Measurements from ENCODE around the gene SOX9. TPM values are rescaled to one million over a fixed set of nuclear protein-coding genes. Genes with fewer than 3 reads are reported as not detected.

Gene SOX9
- 10 to 100 TPM; 17.2 to 46.0 (median 39.8) TPM for total RNA-seq
- long read RNA-seq, donor 1, partial matches to known transcripts = 3 of 6 reads
- long read RNA-seq, donor 1, other reads (novel, unspliced or antisense) = 0 of 6 reads
- long read RNA-seq, donor 2, partial matches to known transcripts = 1 of 3 reads
- long read RNA-seq, donor 2, other reads (novel, unspliced or antisense) = 1 of 3 reads

DNA sequence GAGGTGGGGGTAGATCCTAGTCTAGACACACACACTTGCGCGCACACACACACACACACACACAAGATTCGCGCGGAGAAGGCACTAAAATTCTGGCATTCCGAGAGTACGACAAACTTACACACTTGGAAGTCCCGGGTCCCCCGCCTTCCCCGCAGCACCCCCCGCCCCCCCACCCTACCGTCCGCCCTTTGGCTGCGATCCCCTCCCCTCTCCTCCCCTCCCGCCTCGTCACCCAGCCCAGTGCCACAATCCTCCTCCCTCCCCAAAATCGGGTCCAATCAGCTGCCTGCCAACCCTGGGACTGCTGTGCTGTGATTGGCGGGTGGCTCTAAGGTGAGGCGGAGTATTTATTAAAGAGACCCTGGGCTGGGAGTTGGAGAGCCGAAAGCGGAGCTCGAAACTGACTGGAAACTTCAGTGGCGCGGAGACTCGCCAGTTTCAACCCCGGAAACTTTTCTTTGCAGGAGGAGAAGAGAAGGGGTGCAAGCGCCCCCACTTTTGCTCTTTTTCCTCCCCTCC is at the start of gene SOX9:
Gene SOX9 (plus strand): TSS at position 379 of the 522 bp plus-strand sequence. CDS start 372 bp downstream, outside the sequence.
- H3K36me3 ChIP-seq (ENCODE audit: low read depth) = no peaks in the 10 kb centered on the region
- peak within 1 kb of the TSS; percentile 74 for H3K4me3 ChIP-seq
- ATAC-seq = peak; percentile 81
- intact Hi-C loops (cut with DNase I, micrococcal nuclease) = loop anchor here in 1 of 2 donors (5.0 kb wide), 1 partner anchor 417 kb away; no protein-coding TSS in a partner anchor
- peak; percentile 89 to 90 (median 89) for DNase-seq
- H3K9me3 ChIP-seq = no peaks in the 10 kb centered on the region
- TF ChIP-seq, protein P1, sequence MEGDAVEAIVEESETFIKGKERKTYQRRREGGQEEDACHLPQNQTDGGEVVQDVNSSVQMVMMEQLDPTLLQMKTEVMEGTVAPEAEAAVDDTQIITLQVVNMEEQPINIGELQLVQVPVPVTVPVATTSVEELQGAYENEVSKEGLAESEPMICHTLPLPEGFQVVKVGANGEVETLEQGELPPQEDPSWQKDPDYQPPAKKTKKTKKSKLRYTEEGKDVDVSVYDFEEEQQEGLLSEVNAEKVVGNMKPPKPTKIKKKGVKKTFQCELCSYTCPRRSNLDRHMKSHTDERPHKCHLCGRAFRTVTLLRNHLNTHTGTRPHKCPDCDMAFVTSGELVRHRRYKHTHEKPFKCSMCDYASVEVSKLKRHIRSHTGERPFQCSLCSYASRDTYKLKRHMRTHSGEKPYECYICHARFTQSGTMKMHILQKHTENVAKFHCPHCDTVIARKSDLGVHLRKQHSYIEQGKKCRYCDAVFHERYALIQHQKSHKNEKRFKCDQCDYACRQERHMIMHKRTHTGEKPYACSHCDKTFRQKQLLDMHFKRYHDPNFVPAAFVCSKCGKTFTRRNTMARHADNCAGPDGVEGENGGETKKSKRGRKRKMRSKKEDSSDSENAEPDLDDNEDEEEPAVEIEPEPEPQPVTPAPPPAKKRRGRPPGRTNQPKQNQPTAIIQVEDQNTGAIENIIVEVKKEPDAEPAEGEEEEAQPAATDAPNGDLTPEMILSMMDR (IDR thresholded peaks at IDR 0.05) = no peak
- H3K4me1 ChIP-seq (ENCODE audit: low read depth) = peaks cover 14% of the 10 kb centered on the region

DNA sequence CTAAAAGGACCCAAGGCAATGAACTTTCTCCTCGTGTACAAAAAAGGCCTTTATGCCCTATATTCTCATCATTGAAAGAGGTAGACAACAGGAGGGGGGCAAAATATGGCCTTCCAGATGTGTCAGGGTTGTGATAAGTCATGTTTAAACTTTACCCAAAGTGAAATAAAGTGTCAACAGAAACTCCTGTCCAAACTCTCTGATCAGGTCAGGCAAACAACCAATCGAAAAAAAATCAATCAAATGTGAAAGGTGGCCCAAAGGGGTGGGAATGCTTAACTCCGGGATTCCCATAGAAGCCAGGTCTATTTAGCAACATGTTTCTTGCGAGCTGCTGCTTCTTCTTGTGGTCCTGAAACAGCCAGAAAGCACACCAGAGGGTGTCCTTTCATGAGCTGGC is 49.5 kb upstream of the SOX9 start:
- ATAC-seq (no peak), DNase-seq (no peak)
- TF ChIP-seq, protein P1 (IDR thresholded peaks at IDR 0.05) = no peak
- Histone ChIP-seq H3K9me3 (no peaks in the 10 kb centered on the region), H3K36me3 (ENCODE audit: low read depth) (no peaks in the 10 kb centered on the region), H3K4me3 (no peak overlapping the region), H3K4me1 (ENCODE audit: low read depth) (no peaks in the 10 kb centered on the region)
- intact Hi-C loops (cut with DNase I, micrococcal nuclease) = no loop called here

DNA sequence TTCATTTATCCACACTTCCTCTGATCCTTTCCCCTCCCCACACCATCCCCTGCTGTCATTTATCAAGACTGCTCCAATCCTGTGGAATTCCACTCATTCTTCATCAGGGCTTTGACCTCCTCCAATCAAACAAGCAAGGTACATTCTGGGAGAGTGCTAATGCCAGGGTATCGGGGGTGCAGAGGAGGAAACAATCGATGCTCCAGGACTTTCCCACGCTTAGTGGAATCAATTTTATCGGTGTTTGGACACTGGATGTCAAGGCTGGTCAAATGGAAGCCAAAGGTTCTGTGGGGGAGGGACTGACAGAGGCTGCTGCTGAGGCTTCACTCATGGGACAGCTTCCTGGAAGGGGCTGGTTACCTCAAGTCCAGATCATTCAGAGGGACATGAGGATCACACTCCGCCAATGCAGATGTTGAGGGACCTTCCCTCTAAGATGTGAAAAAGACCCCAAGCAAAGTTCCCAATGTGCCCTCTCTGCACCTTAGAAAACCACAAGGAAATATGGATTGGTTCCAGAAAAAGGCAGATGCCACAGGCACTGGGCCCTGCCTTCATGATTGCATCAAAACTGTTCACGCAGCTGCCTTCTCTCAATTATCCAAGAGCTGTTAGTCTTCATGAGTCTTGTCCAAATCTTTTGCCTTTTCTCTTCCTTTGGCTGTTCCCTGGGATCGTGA is 44.7 kb upstream of the SOX9 start:
- DNase-seq (no peak), ATAC-seq (no peak)
- Histone ChIP-seq H3K9me3 (no peaks in the 10 kb centered on the region), H3K36me3 (ENCODE audit: low read depth) (no peaks in the 10 kb centered on the region), H3K4me1 (ENCODE audit: low read depth) (no peaks in the 10 kb centered on the region), H3K4me3 (no peak overlapping the region)
- TF ChIP-seq, protein P1 (IDR thresholded peaks at IDR 0.05) = no peak
- intact Hi-C loops (cut with DNase I, micrococcal nuclease) = no loop called here

DNA sequence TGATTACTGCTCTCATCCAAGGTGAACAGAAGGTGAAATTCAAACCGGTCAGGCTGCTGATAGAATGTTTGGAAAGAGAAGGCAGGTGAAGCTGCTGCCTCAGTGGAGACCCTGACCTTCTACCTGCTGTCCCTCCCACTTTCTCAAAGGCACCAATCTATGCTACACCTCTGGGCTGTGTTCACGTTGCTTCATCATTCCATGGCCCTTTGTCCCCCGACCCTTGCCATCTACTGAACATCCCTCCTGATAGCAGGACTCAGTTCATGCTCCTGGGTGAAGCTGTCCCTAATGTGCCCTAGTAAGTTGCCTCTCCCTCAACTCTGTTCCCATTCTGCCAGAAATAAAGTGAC is 44.2 kb upstream of the SOX9 start:
- intact Hi-C loops (cut with DNase I, micrococcal nuclease) = no loop called here
- DNase-seq (no peak), ATAC-seq (no peak)
- no peak overlapping the region for H3K4me3 ChIP-seq
- no peaks in the 10 kb centered on the region for H3K9me3 ChIP-seq
- H3K36me3 ChIP-seq (ENCODE audit: low read depth) = no peaks in the 10 kb centered on the region
- TF ChIP-seq, protein P1 (IDR thresholded peaks at IDR 0.05) = no peak
- H3K4me1 ChIP-seq (ENCODE audit: low read depth) = no peaks in the 10 kb centered on the region

DNA sequence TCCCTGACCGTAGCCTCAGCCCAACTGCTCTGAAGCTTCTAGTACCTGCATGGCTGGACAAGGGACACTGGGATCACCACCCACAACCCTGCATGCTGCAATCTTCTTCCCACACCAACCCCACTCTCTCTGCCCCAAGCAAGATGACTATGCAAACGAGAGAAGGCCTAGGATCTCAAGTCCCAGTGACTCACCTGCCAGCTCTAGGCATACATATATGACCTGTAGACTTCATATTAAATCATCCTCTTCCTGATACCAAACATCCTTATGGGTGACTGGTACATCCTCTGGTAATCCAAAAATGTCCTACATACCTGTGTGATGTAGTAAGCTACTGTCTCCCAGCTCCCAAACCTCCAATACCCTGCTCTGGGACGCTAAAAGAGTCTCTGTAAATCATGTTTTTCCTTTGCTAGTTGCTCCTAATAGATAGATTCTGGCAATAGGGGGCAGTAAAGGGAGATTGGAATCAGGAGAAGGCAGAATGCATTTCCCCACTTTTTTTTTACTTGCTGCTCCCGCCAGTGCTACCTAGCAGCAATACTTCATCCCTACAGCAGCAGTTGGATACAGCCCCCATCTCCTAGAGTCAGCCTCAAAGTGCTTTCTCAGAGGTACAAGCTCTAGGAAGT is 43.4 kb upstream of the SOX9 start:
- TF ChIP-seq, protein P1 (IDR thresholded peaks at IDR 0.05) = no peak
- H3K4me3 ChIP-seq = no peak overlapping the region
- no peaks in the 10 kb centered on the region for H3K9me3 ChIP-seq
- H3K4me1 ChIP-seq (ENCODE audit: low read depth) = no peaks in the 10 kb centered on the region
- no peaks in the 10 kb centered on the region for H3K36me3 ChIP-seq (ENCODE audit: low read depth)
- ATAC-seq = no peak
- DNase-seq = no peak
- intact Hi-C loops (cut with DNase I, micrococcal nuclease) = no loop called here
